ENCODE measurements around the gene TBC1D8.

Gene TBC1D8

DNA sequence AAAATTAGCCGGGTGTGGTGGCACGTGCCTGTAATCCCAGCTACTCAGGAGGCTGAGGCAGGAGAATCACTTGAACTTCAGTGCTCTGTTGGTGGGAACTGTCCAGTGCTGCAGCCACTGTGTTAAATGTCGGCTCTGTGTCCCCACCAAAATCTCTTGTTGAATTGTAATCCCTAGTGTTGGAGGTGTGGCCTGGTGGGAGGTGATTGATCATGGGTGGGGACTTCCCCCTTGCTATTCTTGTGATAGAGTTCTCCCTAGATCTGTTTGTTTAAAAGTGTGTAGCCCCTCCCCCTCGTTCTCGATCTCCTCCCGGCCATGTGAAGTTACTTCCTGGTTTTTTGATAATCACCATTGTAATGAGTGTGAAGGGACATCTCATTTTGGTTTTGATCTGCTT is 158.9 kb downstream of the TBC1D8 start:
- H3K4me3 ChIP-seq (ENCODE audit: control insufficient read depth, low read depth, low read length): no peak overlapping the region
- TF ChIP-seq, protein P1, sequence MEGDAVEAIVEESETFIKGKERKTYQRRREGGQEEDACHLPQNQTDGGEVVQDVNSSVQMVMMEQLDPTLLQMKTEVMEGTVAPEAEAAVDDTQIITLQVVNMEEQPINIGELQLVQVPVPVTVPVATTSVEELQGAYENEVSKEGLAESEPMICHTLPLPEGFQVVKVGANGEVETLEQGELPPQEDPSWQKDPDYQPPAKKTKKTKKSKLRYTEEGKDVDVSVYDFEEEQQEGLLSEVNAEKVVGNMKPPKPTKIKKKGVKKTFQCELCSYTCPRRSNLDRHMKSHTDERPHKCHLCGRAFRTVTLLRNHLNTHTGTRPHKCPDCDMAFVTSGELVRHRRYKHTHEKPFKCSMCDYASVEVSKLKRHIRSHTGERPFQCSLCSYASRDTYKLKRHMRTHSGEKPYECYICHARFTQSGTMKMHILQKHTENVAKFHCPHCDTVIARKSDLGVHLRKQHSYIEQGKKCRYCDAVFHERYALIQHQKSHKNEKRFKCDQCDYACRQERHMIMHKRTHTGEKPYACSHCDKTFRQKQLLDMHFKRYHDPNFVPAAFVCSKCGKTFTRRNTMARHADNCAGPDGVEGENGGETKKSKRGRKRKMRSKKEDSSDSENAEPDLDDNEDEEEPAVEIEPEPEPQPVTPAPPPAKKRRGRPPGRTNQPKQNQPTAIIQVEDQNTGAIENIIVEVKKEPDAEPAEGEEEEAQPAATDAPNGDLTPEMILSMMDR (IDR thresholded peaks at IDR 0.05; ENCODE audit: control insufficient read depth, insufficient read depth, low read depth, low read length, missing control alignments): no peak
- DNase-seq (ENCODE audit: low read depth): no peak

DNA sequence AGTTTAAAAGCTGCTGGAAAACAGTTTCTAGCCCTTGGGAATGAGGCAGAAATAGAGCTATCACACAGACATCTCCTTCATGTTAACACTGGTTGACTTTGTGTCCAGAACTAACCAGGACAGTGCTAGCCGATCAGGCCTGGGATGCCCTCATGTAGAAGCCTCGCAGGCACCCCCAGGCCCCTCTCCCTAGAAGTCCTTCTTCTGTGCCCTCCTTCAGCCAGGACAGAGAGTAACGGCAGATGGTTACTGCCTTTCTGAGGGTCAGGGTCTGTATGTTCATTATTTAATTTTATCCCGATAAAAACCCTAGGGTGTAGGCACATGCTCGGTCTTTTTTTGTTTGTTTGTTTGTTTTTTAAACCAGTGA is 159.8 kb downstream of the TBC1D8 start:
- DNase-seq (ENCODE audit: low read depth): no peak
- no peak overlapping the region for H3K4me3 ChIP-seq (ENCODE audit: control insufficient read depth, low read depth, low read length)
- TF ChIP-seq, protein P1 (IDR thresholded peaks at IDR 0.05; ENCODE audit: control insufficient read depth, insufficient read depth, low read depth, low read length, missing control alignments): no peak

DNA sequence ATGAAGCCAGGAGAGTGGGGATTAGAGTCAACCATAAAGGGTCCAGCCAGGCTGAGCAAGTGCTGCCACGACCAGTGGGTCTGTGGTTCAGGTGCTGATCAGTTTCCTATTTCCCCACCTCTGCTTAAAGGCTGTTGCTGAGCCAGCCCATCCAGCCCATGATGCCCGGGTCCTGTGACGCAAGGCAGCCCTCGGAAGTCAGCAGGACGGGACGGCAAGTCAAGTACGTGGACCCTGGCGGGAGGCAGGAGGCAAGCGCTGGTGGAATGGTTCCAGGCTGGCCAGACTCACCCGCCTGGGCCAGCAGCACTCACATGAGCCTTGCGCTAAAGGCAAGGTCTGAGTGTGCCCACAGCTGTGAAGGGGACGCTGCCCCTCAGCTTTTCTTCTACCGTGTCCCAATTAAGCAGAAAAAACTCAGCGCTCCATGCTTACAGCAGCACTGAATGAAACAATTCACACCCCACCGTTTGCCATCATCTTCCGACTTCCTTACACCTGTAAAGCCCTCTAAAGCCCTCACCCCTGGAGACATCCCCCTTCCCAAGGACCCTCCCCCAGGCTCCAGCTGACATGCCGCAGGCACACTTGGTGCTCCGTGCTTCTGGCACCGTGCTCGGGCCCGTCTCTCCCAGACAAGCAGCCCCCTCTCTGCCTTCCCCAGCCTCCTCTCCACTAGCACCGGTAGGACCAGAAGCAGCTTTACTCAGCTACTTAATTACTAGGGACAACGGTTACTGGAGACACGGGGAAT is 160.4 kb downstream of the TBC1D8 start:
- no peak overlapping the region for H3K4me3 ChIP-seq (ENCODE audit: control insufficient read depth, low read depth, low read length)
- TF ChIP-seq, protein P1 (IDR thresholded peaks at IDR 0.05; ENCODE audit: control insufficient read depth, insufficient read depth, low read depth, low read length, missing control alignments): no peak
- no peak for DNase-seq (ENCODE audit: low read depth)

DNA sequence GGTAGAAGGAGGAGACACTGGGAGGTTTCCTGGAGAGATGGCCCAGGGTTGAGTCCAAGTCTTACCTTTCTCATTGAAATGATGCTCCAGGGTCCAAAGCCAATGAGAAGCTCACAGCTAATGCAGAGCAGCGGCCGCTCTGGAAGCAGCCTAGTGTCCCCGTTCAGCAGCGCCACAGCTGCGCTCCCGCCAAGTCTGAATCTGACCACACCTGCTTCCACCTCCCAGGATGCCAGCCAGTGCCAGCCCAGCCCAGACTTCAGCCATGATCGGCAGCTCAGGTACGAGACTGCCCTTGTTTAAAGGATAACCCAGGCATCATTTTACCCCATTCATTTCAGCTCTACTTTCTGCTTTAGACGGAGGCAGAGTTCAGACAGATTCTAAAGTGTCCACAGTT is 161.0 kb downstream of the TBC1D8 start:
- H3K4me3 ChIP-seq (ENCODE audit: control insufficient read depth, low read depth, low read length): no peak overlapping the region
- no peak for DNase-seq (ENCODE audit: low read depth)
- TF ChIP-seq, protein P1 (IDR thresholded peaks at IDR 0.05; ENCODE audit: control insufficient read depth, insufficient read depth, low read depth, low read length, missing control alignments): no peak

DNA sequence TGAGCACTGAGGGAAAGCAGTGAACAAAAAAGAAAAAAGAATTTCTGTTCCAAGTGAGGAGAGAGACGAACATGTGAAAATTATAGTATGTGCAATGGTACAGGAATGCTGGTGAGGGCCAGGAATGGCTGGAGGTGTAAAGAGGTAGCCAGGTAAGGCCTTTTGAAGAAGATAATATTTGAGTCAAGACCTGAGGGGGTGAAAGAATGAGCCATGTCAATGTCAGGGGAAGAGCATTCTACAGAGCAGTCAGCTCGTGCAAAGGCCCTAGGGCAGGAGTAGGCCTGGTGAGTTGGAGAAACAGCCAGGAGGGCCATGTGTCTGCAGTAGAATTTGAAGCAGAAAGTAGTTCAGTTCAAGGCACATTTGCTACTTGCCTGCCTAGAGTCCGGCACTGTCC is 161.5 kb downstream of the TBC1D8 start:
- H3K4me3 ChIP-seq (ENCODE audit: control insufficient read depth, low read depth, low read length): no peak overlapping the region
- TF ChIP-seq, protein P1 (IDR thresholded peaks at IDR 0.05; ENCODE audit: control insufficient read depth, insufficient read depth, low read depth, low read length, missing control alignments): no peak
- DNase-seq (ENCODE audit: low read depth): no peak

DNA sequence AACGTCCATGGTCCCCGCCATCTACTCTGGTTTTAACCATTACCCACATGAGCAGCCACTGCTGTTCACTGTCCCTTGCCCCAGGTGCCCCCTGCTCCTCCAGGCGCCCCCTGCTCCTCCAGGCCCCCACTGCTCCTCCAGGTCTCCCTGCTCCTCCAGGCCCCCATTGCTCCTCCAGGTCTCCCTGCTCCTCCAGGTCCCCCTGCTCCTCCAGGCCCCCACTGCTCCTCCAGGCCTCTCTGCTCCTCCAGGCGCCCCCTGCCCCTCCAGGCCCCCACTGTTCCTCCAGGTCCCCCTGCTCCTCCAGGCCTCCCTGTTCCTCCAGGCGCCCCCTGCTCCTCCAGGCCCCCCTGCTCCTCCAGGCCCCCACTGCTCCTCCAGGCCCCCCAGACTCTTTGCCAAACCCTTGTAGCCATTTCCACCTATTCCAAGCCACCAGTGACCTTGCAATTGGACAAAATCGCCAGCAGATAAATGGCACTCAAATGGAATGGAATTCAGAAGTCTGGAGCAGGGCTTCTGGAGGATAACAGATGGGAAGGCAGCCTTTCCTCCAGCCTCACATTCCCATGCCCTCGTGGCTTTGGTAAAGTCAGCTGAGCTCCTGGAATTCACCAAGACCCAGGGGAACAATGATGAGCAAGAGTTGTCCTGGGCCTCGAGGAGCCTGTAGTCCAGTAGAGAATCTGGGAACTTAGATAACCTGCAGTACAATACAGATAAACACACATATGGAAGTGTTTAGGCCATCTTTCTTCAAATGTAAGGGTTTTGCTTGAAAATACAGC is 162.4 kb downstream of the TBC1D8 start:
- TF ChIP-seq, protein P1 (IDR thresholded peaks at IDR 0.05; ENCODE audit: control insufficient read depth, insufficient read depth, low read depth, low read length, missing control alignments): no peak
- no peak for DNase-seq (ENCODE audit: low read depth)
- no peak overlapping the region for H3K4me3 ChIP-seq (ENCODE audit: control insufficient read depth, low read depth, low read length)
